AG04450 (cell line): ENCODE data around the gene CYP11A1. TPM values are rescaled to one million over a fixed set of nuclear protein-coding genes. Genes with fewer than 3 reads are reported as not detected.

Experiments
- CTCF ChIA-PET: fragments of 300-600, 350-600 bp; formaldehyde crosslinking; extraction: SDS; loops from one replicate; lab custom pipeline; 2022; ENCODE audit warnings: antibody characterized with exemption, inconsistent platforms; lab: Charles Lee
- POLR2A ChIA-PET: fragments of 350-600 bp; formaldehyde crosslinking; extraction: SDS; loops from one replicate; lab custom pipeline; 2021; ENCODE audit warnings: antibody characterized with exemption, inconsistent platforms; lab: Yijun Ruan, JAX
- DNase-seq: peaks from one replicate; pipeline ENCODE4 v3.0.0-alpha.2; 2011; ENCODE audit warnings: low read depth, low spot score
- H3K27ac ChIP-seq: one replicate; pipeline ENCODE4 v1.5.1; 2012; ENCODE audit warnings: low read depth, low read length, control low read depth
- H3K27me3 ChIP-seq: one replicate; pipeline ENCODE4 v1.6.0; 2012; ENCODE audit warnings: low read length; ENCODE audit not compliant: control insufficient read depth, insufficient read depth
- H3K4me3 ChIP-seq: 2 replicates; pipeline ENCODE4 v1.5.1; 2011; ENCODE audit warnings: mild to moderate bottlenecking, low read depth, low read length, control low read depth
- H3K9me3 ChIP-seq: 2 replicates; pipeline ENCODE4 v1.5.1; 2012; ENCODE audit warnings: low read length; ENCODE audit not compliant: control insufficient read depth, insufficient read depth
- polyA plus RNA-seq: library from polyadenylated mRNA; depleted of rRNA; stranded (reverse); fragments of >200 nt; gene quantifications from 2 replicates; pipeline ENCODE4 v1.2.3, GENCODE V29; 2011
- TF ChIP-seq, protein P1 (sequence below): IDR thresholded peaks from 2 replicates; pipeline ENCODE4 v1.5.1; 2011; ENCODE audit warnings: low read depth, low read length, control low read depth, inconsistent platforms

Gene CYP11A1
- polyA plus RNA-seq, 1 experiment: 0.14 TPM

DNA sequence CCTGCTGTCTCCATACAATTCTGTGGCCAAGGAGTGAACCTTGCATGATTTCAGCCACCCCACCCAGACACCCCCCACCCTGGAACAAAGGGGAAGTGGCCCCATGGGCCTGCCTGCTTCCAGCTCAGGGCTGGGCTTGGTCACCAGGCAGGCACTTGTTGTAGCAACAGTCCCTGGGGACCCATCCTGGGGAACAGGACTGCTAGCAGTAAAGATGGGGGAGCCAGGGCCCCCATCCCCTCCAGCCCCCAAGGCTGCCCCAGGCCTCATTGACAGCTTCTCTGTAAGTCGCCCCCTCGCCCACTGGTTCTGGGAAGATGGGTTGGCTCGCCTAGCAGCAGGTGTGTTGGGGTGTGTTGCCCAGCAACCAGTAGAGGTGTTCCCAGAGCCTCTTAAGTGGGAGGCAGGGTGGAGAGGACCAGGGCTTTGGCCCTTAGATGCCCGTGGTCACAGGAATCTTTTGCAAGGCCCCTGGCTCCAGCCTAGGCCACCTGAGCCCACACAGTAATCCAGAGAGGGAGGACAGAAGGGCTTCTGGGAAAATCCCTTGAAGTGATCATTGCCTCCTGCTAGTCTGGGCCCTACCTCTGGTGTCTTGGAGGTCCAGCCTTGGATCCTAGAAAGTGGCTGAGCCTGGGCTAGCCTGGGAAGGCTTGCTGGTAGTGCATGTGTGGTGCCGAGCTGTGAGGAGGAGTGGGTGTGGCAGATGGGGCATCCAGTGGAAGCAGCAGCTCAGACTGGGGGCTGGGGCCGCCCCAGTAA lies 48.9 kb downstream of the CYP11A1 start:
- TF ChIP-seq, protein P1, sequence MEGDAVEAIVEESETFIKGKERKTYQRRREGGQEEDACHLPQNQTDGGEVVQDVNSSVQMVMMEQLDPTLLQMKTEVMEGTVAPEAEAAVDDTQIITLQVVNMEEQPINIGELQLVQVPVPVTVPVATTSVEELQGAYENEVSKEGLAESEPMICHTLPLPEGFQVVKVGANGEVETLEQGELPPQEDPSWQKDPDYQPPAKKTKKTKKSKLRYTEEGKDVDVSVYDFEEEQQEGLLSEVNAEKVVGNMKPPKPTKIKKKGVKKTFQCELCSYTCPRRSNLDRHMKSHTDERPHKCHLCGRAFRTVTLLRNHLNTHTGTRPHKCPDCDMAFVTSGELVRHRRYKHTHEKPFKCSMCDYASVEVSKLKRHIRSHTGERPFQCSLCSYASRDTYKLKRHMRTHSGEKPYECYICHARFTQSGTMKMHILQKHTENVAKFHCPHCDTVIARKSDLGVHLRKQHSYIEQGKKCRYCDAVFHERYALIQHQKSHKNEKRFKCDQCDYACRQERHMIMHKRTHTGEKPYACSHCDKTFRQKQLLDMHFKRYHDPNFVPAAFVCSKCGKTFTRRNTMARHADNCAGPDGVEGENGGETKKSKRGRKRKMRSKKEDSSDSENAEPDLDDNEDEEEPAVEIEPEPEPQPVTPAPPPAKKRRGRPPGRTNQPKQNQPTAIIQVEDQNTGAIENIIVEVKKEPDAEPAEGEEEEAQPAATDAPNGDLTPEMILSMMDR: no peak
- Histone ChIP-seq H3K27me3 (no peaks in the 10 kb centered on the region), H3K4me3 (no peak overlapping the region), H3K27ac (no peak overlapping the region), H3K9me3 (peaks cover 5% of the 10 kb centered on the region; the same call in 1 of the 2 replicates)
- ChIA-PET CTCF (interaction anchor here (1.0 to 6.2 kb wide), 4 partner anchors 9 to 346 kb away, joined by 8 to 101 read pairs (median 54); no protein-coding TSS in a partner anchor), POLR2A (no interaction called here)
- DNase-seq: no peak

DNA sequence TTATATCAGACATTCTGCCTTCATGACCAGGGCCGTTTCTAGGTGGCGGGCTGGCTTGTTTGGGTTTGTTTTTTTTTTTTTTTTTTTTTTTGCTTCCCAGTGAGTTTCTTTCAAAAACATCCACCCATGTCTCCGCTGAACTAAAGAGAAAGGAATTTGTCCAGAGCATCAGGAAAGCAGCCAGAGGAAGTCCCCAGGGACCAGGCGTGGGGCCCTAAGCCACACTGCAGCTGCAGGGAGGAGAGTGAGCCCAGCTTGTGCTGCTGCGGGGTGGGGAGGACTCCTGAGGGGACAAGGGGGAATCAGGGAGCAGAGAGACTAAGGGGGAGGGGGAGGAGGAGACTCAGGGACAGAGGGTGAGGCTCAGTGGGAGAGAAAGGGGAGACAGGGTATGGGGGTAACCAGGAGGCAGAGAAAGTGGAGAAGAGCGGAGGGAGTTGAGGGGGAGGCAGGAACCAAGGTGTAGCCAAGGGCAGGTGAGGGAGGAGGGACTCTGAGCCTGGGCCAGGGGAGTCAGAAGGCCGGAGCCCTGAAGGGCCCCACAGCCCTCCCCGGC lies 49.5 kb downstream of the CYP11A1 start:
- peak; percentile 48 for DNase-seq
- peaks cover 2% of the 10 kb centered on the region for H3K27me3 ChIP-seq
- TF ChIP-seq, protein P1: no peak
- peaks cover 5% of the 10 kb centered on the region; the same call in 1 of the 2 replicates for H3K9me3 ChIP-seq
- CTCF ChIA-PET: interaction anchor here (0.7 to 6.2 kb wide), 4 partner anchors 10 to 345 kb away, joined by 6 to 69 read pairs (median 24); no protein-coding TSS in a partner anchor
- POLR2A ChIA-PET: no interaction called here
- H3K4me3 ChIP-seq: no peak overlapping the region
- peak overlapping the region; percentile 39 for H3K27ac ChIP-seq

DNA sequence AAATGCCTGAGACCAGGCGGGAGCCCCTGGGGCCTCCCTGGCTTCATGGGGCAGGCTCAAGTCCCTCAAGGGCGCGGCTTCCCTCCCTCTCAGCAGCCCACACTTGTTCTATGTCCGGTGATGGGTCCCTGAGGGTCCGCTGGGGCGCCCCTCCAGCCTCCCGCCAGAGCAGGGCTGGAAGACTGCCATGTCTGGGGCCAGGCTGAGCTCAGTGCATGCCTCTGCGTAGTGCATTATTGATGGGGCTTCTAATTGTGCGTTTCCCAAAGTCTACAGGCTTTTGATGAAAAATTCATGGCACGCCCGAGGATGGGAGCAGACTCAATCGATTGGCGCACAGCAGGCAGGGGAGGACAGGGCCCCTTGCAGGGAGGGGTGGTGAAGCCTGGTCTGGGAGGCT lies 51.3 kb downstream of the CYP11A1 start:
- CTCF ChIA-PET: no interaction called here

DNA sequence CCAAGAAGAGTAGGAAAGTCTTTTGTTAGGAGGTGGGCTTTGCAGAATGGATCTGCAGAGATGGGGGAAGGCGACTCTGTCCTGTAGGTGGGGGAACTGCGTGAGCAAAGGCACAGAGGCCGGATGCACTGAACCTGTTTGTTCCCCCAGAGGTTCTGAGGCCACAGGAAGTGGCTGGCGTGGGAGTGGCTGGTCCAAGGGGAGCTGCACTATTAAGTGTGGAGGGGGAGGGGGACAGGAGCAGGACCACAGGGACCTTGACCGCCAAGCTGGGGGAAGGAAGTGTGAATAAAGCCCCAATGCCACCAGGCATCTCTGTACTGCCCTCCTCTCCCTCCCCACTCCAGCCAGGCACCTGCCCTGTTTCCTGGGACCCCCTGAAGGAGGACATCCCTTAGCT lies 51.8 kb downstream of the CYP11A1 start:
- CTCF ChIA-PET: no interaction called here

More for the DNA sequence above, 51.3 kb downstream of the CYP11A1 start:
- POLR2A ChIA-PET: no interaction called here
- Histone ChIP-seq H3K27ac (no peak overlapping the region), H3K4me3 (no peak overlapping the region), H3K27me3 (peaks cover 14% of the 10 kb centered on the region), H3K9me3 (peaks cover 5% of the 10 kb centered on the region; the same call in 1 of the 2 replicates)
- DNase-seq: no peak
- TF ChIP-seq, protein P1: no peak

More for the DNA sequence above, 51.8 kb downstream of the CYP11A1 start:
- Histone ChIP-seq H3K27ac (no peak overlapping the region), H3K9me3 (peaks cover 4% of the 10 kb centered on the region; the same call in 1 of the 2 replicates), H3K4me3 (no peak overlapping the region), H3K27me3 (peaks cover 19% of the 10 kb centered on the region)
- TF ChIP-seq, protein P1: no peak
- DNase-seq: no peak
- POLR2A ChIA-PET: no interaction called here
